GM12878 (cell line): ENCODE results near the gene GRHL1.

Experiments
- DPF2 ChIP-seq: fragments of 450-650 bp; IDR thresholded peaks from 2 replicates; pipeline ENCODE4 v1.6.1; 2017; ENCODE audit warnings: mild to moderate bottlenecking
- HCFC1 ChIP-seq: fragments of 150-350 bp; IDR thresholded peaks from 2 replicates; pipeline ENCODE4 v1.6.1; 2014; ENCODE audit warnings: low read length
- MTA2 ChIP-seq: fragments of 450-650 bp; IDR thresholded peaks from 2 replicates; pipeline ENCODE4 v1.6.1; 2016; ENCODE audit warnings: low read depth, mild to moderate bottlenecking, moderate library complexity
- NBN ChIP-seq: fragments of 450-650 bp; IDR thresholded peaks from 2 replicates; pipeline ENCODE4 v1.6.1; 2016
- NR2F1 ChIP-seq: fragments of 450-650 bp; conservative IDR thresholded peaks from 2 replicates; pipeline ENCODE4 v1.6.1; 2017; ENCODE audit warnings: mild to moderate bottlenecking
- POLR2AphosphoS5 ChIP-seq: IDR thresholded peaks from 2 replicates; pipeline ENCODE4 v1.6.1; 2011; ENCODE audit warnings: mild to moderate bottlenecking, low read length, inconsistent platforms
- SMAD1 ChIP-seq: fragments of 450-650 bp; IDR thresholded peaks from 2 replicates; pipeline ENCODE4 v1.6.1; 2018; ENCODE audit warnings: mild to moderate bottlenecking, low read depth; ENCODE audit not compliant: partially characterized antibody
- TAF1 ChIP-seq: IDR thresholded peaks from 2 replicates; pipeline ENCODE4 v1.6.1; 2011; ENCODE audit warnings: mild to moderate bottlenecking, low read depth, low read length, borderline replicate concordance
- TARDBP ChIP-seq: IDR thresholded peaks from 2 replicates; pipeline ENCODE4 v1.6.1; 2016; ENCODE audit warnings: borderline replicate concordance
- TCF12 ChIP-seq: IDR thresholded peaks from 2 replicates; pipeline ENCODE4 v1.6.1; 2011; ENCODE audit warnings: low read depth, mild to moderate bottlenecking, low read length

DNA sequence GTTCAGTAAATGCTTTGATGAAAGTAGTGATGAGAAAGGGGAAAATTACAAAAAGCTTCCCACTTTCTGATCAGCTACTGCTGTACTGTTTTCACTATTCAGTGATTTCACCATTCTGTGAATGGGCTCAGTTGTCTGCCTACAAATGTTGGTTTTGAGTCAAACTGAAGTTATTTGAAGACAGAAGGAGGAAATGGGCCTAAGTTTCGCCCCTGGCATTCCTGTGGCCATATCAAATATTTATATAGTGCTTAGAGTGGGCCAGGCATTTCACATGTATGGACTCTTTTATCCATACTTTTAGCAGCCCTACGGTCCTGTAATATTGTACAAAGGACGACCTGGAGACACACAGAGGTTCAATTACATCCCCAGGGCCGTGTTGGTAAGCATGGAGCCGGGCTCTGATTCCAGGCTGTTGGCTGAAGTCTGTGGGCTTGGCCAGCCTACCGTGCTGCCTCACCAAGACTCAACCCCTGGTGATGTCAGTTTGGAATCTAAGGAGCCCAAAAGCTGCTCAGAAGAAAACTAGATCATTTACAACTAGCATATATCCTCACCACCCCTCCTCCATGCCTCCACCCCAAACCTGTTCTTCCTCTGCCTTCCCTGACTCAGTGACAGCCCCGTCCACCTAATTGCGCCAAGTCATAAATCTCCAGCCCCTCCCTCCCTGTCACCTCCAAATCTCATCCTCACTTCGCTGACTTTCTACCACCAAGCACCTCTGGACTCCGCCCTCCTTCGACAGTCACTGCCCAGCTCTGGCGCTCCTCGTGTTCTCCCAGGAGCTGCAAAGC is 10.1 kb upstream of the GRHL1 start:
- no peak for TF ChIP-seq TARDBP
- no peak for TF ChIP-seq DPF2
- TF ChIP-seq TCF12: no peak
- no peak for TF ChIP-seq TAF1
- TF ChIP-seq NBN: no peak
- no peak for TF ChIP-seq NR2F1
- TF ChIP-seq SMAD1: no peak
- TF ChIP-seq HCFC1: no peak
- TF ChIP-seq POLR2AphosphoS5: no peak
- no peak for TF ChIP-seq MTA2
